DMS153 treated with DMSO at 0.1 percent for 48 hours (cell line): ENCODE data around the gene GLB1L2.

Source experiments
- DNase-seq: peaks from one replicate; lab custom pipeline; 2025; ENCODE audit not compliant: unreplicated experiment; lab: John Stamatoyannopoulos, UW

GLB1L2 gene

DNA sequence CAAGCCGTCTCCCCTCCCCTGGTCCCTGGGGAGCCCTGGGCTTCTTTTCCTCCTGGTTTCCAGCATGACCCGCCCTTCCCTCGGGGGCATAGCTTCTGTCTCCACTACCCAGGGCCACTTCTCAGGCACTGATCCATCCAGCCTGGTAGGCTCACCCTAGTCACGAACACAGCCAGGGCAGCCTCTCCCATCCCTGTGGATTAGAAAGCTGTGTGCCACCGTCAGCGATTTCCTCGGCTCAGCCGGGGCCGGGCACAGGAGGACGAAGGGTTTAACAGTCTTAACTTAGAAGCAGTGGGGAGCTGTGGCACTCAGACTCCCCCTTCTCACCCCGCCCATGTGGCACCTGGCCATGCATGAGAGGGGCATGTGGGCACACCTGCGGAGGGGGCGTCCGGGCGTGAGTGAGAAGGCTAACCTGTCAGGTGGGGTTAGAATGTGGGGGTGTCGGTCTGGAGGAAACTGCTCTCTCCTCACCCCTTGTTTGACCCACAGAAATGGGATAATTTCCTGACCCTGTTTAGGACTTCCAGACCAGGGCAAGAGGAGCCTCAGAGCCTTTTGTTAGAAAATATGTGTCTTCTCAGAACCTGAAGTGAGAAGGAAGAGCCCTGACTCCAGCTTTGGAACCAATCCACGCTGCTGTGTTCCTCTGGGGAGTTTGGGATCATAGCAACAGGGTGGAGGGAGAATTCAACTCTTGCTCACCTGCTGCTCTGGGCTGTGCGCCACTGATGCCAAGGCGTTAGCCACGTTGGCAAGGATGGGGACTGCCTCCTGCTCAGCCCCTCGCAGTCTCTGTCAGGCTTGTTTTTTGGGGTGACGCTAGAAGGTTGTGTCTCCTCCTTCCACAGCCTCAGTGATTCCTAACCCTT is 14.6 kb downstream of the GLB1L2 start:
- no peak for DNase-seq

DNA sequence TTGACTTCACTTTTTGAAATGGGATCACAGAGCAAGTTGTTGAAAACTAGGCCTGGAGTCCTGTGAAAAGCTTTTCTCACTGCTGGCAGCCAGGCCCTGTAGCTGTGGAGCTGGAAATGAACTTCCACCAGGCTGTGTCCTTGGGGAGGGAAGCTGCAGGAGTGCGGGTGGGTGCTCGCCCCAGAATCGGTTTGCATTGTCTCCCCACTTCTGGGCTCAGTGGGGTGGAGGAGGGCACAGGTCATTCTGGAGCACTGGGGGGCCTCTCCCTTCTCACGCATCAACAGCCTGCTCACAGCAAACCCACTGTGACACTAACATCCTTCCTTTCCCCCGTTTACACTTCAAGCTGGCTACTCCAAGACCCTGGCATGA is 15.2 kb downstream of the GLB1L2 start:
- DNase-seq = no peak

DNA sequence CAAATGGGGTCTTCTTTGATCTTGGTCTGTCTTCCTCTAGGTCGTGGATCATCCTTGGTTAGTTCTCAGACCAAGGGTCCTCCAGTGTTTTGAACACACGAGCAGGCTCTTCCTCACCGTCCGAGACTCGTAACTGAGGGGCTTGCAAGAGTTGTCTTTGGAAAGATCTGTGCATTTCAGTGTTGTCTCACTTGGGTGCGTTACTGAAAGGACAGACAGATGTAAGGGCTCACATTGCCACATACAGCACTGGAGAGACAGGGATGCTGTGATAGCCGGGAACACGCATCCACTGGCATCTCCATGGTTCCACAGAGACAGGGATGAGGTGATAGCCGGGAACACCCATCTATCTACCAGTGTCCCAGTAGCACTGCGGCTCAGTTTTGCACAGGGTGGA is 15.7 kb downstream of the GLB1L2 start:
- DNase-seq = no peak

DNA sequence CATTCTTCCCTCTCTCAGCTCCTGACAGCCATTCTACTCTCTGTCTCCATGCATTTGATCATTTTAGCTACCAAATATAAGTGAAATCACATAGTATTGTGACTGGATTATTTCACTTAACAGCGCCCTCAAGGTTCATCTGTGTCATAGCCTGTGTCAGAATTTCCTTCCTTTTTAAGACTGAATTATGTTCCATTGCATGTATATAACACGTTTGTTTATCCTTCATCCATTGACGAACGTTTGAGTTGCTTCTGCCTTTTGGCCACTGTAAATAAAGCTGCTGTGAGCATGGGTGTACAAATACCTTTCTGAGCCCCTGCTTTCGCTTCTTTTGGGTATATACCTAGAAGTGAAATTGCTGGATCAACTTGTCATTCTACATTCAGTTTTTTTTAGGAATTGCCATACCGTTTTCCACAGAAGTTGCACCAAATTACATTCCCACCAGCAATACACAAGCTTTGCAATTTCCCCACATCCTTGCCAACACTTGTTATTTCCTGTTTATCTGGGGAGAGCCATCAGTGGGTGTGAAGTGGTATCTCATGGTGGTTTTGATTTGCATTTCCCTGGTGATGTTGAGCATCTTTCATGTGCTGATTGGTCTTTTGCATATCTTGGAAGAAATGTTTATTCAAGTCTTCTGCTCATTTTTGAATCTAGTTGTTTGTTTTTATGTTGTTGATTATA is 17.5 kb downstream of the GLB1L2 start:
- DNase-seq = no peak

DNA sequence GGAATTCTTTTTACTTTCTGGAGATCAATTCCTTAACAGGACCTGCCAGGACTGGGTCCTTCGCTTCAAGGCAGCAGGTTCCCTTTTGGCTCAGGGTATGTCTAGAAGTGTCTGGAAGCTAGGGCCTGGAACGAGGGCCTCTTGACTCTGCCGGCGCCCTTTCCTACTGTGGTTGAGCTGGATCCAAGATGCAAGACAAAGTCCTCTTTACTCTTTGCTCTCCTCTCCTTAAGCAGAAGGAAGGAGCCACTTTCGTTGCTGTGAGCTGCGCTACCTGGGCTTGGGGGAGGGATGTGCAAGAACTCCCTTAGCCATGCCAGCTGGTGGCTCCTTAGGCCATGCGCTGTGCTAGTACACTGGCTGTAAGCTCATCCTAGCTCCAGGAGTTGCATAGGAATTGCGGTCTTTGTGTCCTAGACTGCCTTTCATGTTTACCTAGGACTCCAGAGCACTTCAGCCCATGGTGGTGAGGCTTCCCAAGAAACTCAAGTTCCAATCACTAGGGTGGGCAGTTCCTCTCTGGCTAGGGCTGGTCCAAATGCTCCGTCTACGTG is 18.1 kb downstream of the GLB1L2 start:
- DNase-seq = no peak

DNA sequence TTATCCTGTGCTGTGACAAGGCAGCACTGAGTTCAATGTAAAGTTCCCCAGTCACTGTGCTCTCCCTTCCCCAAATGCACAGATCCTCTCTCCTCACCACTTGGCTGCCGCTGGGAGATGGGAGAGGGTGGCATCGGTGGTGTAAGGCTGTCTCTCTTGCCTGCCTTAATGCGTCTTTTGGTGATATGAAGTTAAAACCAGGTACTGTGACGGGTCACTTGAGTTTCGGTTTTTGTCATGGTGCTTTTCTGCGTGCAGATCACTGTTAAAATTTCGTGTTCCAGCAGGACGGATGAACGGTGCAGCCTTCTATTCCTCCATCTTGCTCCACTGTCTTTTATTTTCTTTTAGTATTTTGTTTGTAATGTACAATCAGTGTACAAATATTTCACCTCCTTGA is 18.6 kb downstream of the GLB1L2 start:
- no peak for DNase-seq

DNA sequence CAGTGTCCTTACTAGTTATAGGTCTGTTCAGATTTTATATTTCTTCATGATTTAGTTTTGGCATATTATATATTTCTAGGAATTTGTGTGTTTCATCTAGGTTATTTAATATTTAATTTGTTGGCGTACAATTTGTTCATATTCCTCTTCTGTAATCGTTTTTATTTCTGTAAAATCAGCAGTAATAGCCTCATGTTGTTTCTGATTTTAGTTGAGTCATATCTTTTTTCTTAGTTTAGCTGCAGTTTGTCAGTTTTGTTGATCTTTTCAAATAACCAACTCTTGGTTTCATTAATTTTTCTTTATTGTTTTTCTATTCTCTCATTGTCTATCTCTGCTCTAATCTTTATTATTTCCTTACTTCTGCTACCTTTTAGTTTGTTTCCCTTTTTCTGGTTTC is 20.3 kb downstream of the GLB1L2 start:
- DNase-seq = no peak

DNA sequence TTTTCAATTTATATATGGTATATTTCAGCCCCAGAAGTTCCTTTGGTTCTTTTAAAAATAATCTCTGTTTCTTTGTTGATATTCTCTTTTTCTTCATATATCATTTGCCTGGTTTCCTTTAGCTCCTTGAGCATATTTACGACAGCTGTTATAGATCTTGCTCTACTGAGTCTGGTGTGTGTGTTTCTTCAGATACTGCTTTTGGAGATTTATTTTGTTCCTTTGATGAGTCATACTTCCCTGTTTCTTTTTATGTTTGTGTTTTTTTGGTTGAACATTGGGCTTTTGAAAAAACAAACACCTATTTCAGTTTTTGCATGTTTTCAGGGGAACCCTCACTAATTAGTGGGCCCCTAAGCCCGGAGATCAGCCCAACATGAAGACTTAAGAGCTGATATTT is 23.3 kb downstream of the GLB1L2 start:
- no peak for DNase-seq

DNA sequence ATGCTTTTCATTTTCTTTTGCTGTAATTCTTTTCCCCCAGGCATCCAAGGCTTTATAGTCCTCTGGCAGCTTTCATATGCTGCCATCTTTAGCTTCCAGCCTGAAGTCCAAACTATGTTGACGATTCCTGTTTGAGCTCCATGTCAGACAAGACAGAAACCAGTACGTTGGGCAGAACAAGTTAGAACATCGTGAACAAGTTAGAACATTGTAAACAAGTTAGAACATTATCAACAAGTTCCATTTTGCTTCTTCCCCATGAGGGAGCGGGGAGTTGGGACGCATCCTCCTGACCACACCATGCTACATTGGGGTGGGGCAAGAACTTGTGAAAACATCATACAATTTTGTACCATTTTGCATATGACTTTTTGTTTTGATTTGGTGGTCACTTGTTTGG is 23.9 kb downstream of the GLB1L2 start:
- DNase-seq = no peak

DNA sequence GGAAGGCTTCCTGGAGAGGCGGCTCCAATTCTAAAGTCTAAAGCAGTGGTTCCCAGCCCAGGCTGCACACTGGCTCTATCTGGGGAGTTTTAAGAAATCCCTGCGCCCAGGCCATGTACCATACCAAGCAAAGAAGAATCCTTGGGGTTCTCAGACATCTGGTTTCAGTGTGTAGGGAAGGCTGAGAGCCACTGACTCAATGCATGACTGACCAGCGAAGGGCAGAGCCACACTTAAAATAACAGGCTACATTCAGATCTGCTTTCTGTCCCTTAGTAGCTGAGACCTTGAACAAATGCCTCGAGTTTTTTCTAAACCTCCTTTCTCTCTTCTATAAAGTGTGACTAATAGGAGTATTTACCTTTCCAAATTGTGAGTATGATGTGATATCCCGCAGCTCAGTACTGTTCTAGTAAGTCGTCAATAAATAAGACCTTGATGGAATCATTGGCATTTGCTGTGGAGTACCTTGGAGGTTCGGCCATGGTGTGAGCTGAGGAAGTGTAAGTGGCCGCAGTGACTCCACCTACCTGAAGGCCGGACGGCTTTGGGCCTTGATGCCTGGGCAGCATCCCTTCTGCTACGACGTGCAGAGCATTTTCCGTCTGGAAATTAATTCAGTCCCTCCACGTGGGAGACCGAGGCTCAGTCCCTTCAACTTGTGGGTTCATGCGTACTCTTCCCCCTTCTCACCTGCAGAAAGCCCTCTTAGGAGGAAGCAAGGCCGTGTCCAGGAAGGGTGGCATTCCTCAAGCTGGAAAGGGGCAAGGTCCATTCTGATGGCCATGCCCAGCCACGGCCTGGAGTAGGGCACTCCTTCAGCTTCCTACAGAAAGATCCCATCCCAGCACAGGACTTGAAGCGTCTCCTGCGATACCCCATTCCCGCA is 25.1 kb downstream of the GLB1L2 start:
- no peak for DNase-seq

DNA sequence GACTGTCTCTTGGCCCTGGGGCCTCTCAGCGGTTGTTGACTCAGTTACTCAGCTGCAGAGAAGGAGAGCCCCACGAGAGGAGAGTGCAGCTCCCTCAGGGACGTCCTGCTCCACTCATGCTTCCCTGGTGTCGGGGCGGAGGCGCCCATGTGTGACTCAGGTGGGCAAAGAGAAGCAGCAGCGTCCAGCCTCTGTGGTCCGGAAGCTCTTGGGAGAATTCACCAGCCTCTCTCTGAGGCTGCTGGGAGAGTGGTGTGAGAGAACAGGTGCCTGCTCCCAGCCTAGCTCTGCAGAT is 25.7 kb downstream of the GLB1L2 start:
- DNase-seq = no peak

DNA sequence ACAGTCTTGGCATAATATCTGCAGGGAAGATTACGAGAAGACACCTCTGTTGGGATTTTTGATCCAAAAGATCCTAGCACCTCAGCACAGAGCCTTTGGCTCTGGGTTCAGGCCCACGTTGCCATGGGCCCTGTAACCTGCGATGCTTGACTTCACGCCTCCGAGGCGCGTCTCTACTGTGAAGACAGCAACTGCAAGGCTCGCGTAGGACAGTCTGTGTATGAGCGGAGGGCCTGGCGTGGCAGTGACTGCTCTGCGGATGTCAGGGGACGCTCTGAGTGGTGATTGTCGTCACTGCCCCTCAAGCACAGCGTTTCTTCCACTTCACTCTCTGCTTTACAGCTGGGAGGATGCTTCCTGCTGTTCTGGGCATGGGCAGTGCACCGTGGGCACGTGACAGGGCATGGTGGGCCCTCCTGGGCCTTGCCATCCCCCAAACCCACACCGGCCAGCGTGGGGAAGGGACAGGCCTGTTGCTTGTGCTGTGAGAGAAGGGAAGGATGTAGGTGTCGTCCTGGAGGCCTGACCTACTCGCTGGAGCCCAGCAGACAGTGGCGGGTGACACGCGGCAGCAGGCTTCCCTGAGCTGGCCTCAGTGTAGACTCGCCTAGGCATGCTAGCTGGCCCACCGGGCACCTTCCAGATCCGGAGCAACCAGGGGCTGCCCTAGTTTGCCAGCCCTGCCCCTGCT is 26.5 kb downstream of the GLB1L2 start:
- DNase-seq = no peak

DNA sequence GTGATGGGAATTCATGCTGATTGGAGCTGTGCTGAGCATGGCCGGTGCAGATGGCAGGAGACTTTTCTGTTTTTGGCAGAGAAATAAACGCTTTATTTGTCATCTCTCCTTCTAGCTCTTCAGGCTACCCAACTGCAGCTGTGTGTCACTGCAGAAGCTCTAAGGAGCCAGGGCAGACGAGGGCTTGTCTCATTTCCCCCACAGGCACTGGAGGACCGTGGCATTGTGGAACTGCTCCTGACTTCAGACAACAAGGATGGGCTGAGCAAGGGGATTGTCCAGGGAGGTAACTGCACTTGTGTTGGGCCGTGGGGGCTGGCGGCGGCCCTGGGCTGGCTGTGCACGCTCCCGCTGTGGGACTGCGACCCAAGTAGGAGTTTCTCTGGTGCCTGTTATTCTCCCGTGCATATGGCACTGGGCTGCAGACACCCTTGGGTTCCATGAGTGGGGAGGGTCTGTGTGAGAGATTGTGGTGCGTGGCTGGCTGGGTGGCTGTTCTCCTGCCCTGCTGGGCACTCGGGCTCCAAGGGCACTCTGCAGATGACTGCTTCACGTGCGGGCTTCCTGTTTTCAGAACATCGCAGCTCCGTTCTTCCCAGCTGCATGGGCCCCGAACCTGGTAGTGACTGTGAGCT is 27.2 kb downstream of the GLB1L2 start:
- no peak for DNase-seq

DNA sequence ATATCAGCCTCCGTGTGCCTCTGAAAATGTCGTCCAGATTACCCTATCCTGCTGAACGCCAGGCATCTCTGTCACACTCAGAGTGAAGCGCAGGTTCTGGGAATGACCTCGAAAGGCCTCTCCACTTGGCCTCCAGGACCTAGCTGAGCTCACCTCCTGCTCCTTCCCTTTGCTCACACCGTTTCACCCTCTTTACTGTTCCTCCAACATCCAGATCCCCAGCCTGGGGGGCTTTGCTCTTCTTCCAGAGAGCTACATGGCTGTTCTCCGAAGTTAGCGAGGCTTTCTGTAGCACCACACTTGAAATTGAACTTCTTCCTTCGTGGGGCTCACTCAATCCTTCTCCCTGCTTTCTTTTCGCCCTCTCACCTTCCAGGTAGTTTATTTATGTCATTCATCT is 27.9 kb downstream of the GLB1L2 start:
- no peak for DNase-seq

DNA sequence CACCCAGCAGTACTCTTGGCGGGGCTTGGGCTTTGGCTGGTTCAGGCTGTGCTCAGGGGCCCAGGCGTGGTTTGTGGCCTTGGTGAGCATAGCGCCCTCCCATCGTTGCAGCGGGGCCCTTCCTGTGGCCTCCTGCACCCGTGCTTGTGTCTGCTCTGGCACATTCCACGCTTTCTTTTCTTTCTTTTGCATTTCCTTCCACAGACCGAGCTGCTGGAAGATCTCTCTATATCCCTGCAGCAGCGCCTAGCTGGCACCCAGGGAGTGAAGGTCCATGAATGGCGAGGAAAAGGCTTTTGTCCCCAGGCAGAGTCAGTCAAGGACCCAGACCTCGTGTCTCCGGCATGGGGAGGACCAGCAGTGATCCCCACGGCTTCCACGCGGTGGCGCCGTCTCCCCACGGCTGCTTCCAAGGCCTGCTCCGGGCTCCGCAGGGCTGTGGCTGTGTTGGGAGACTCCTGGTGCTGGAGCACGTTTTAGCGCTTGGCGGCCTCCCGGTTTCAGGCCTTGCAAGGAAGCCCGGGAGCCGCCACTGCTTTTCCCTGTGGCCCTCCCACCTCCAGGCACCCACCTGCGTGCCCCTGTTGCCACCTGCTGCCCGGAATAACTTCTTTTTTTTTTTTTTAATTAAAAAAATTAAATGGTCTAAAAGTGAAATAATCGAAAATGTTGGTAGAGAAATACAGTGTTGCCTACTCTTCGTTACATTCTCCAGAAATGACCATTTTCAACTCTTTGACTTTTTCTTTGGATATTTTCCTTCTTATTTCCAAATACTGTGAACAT is 28.5 kb downstream of the GLB1L2 start:
- DNase-seq = no peak

DNA sequence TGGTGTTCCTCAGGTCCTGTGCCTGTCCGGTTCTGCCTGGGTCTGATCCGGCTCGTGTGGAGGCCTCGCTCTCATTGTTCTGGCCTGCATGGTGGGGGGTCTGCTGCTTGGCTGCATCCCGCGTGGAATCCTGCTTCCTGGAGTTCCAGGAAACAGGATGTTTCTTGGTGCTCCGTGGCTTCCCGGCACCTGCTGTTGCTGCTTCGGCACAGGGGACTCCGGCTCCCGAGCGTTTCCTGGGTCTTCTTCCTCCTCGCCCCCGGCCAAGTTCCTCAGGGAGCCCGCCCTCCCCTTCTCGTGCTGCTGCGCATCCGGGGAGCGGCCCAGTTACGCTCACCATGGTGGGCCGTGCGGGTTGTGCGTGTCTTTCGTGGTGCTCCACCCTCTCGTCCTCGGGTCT is 29.9 kb downstream of the GLB1L2 start:
- DNase-seq = no peak

DNA sequence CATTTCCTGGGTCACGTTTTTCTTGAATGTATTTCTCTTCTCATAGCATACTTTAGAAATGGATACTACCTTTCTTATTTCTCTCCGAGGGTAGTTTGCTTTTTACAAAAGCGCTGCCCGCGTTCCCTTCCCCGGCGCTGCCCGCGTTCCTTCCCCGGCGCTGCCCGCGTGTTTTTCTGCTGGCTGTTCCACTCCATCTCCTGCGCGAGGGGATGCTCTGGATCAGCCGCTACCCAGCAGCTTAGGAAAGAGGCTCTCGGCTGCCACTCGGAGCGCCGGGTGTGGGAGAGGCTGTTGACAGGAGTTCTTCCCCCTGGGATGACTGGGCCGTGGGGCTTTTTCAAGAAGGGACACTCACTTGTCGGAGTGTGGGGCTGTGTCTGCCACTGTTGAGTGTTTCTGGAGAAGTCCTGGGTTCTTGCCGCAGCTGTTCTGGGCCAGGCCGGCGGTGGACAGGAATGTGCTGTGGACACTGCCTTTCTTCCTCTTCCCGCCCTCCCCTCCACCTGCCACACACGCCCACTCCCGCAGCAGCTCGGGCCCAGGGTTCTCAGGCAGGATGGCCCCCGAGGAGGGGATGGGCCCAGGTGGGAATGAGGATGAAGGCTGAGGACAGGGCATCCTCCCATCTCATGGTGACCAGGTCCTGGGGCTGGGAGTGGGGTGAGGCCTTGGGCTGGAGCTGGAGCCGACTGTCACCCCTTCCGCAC is 30.6 kb downstream of the GLB1L2 start:
- no peak for DNase-seq

DNA sequence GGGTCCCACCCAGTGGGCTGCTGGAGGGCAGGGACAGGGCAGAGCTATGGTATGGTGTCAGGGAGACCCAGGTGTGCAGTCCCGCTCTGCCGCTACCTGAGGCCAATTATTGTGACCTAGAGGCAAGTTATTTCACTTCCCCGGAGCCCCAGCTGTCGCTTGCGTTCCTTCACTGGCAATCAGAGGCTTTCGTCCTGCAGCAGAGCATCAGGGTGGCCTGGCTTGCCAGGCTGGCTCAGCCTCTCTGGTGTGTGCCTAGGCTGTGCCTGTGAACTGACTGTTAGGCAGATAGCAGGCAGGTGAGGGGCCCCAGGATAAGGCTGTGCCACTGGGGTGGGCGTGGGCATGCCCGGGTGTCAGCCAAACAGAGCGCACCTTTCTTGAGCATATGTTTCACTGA is 31.4 kb downstream of the GLB1L2 start:
- DNase-seq = no peak

DNA sequence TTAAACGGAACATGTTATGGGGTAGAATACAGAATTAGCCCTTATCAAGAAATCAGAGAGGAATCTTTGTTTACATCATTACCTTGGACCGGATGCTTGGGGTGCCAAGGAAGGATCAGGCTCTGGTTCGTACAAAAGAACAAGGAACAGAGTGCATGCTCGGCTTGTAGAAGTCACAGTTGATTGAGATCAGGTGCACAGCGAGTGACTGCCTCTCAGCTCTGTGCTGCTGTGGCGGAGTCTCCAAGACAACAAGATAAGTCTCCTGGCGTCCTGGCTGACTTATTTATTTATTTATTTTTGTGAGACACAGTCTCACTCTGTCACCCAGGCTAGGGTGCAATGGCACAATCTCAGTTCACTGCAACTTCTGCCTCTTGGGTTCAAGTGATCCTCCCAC is 31.8 kb downstream of the GLB1L2 start:
- DNase-seq = no peak
